KMS-11 (cell line): ENCODE data around the gene STAC2.

Experiments used
- H2AFZ ChIP-seq: fragments of 200-600 bp; sonication (generic); 2 replicates; pipeline ENCODE4 v1.6.1; 2016; ENCODE audit warnings: antibody characterized with exemption, mixed run types, low read depth
- H3K27ac ChIP-seq: fragments of 200-600 bp; sonication (generic); 2 replicates; pipeline ENCODE4 v1.6.1; 2016; ENCODE audit warnings: mild to moderate bottlenecking, mixed run types
- H3K27me3 ChIP-seq: fragments of 200-600 bp; sonication (generic); 2 replicates; pipeline ENCODE4 v1.6.1; 2017; ENCODE audit warnings: mild to moderate bottlenecking, low read depth, mixed run types, moderate library complexity; ENCODE audit not compliant: insufficient read depth
- H3K36me3 ChIP-seq: fragments of 200-600 bp; sonication (generic); 2 replicates; pipeline ENCODE4 v1.6.1; 2017; ENCODE audit warnings: mild to moderate bottlenecking, mixed run types; ENCODE audit not compliant: insufficient read depth
- H3K4me1 ChIP-seq: fragments of 200-600 bp; sonication (generic); 2 replicates; pipeline ENCODE4 v1.6.1; 2016; ENCODE audit warnings: mild to moderate bottlenecking, low read depth, mixed run types; ENCODE audit not compliant: poor library complexity, severe bottlenecking
- H3K4me2 ChIP-seq: fragments of 200-600 bp; sonication (generic); 2 replicates; pipeline ENCODE4 v1.7.0; 2016; ENCODE audit warnings: mild to moderate bottlenecking, mixed run types
- H3K4me3 ChIP-seq: fragments of 200-600 bp; sonication (generic); IDR thresholded peaks from 2 replicates; pipeline ENCODE4 v1.6.1; 2017; ENCODE audit warnings: low read depth, low read length, mixed read lengths; ENCODE audit not compliant: insufficient read depth
- H3K79me2 ChIP-seq: fragments of 200-600 bp; sonication (generic); 2 replicates; pipeline ENCODE4 v1.6.1; 2016; ENCODE audit warnings: low read depth, mixed run types; ENCODE audit not compliant: insufficient read depth
- H3K9ac ChIP-seq: fragments of 200-600 bp; sonication (generic); 2 replicates; pipeline ENCODE4 v1.6.1; 2016; ENCODE audit warnings: mild to moderate bottlenecking, mixed run types
- H4K20me1 ChIP-seq: fragments of 200-600 bp; sonication (generic); 2 replicates; pipeline ENCODE4 v1.6.1; 2016; ENCODE audit warnings: mild to moderate bottlenecking, mixed run types; ENCODE audit not compliant: insufficient read depth
- CTCF ChIP-seq: fragments of 200-600 bp; sonication (generic); conservative IDR thresholded peaks from 2 replicates; pipeline ENCODE4 v1.6.1; 2017; ENCODE audit warnings: low read depth, mild to moderate bottlenecking, antibody characterized with exemption, low read length, moderate library complexity, mixed read lengths

Gene STAC2

DNA sequence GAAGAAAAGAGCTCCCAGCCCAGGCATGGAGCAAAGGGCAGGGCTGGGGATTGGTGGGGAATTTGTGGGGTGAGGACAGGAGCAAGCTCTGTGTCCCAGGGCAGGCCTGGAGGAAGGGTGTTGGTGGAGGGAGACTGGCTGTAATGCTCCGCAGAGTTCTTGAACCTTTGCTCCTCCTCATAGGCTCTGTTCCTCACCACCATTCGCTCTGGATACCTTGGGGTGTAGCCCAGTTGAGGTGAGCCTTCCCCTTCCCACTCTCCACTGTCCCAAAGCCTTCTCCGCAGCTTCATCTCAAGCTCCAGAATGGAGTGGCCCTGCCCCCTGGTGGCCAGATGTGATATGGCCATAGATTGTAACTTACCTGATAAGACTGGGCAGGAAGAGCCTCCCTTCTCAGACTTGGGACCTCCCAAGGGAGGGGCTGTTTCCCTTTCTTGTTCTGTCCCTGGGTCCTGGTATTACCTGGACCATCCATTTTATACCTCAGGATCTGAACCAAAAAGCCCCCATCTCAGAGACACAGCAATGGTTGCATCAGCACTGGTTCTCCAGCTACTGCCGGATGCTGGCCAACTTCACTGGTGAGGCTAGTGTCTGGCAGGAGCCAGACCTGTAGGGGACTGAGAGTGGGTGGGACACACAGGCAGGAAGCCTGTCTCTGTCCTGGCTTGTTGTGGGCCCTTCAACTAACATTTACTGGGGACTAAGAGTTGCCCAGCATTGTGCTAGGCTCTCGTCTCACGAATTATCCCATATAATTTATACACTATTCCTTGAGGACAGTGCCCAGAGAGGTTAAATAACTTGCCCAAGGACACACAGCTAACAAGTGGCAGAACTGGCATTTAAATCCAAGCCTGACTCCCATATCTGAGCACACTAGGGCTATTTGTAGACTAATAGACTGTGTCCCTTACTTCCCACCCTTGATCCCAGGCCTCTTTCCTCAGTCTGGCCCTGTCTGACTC is 19.1 kb upstream of the STAC2 start:
- Histone ChIP-seq H3K4me3 (no peak overlapping the region), H3K27ac (no peak overlapping the region), H3K79me2 (no peaks in the 10 kb centered on the region), H3K4me2 (no peak overlapping the region), H3K9ac (no peak overlapping the region), H2AFZ (no peak overlapping the region; the same call in 1 of the 2 replicates), H3K36me3 (no peaks in the 10 kb centered on the region), H4K20me1 (no peaks in the 10 kb centered on the region), H3K27me3 (no peaks in the 10 kb centered on the region), H3K4me1 (peaks cover 2% of the 10 kb centered on the region)
- peak; percentile 99 for TF ChIP-seq CTCF

DNA sequence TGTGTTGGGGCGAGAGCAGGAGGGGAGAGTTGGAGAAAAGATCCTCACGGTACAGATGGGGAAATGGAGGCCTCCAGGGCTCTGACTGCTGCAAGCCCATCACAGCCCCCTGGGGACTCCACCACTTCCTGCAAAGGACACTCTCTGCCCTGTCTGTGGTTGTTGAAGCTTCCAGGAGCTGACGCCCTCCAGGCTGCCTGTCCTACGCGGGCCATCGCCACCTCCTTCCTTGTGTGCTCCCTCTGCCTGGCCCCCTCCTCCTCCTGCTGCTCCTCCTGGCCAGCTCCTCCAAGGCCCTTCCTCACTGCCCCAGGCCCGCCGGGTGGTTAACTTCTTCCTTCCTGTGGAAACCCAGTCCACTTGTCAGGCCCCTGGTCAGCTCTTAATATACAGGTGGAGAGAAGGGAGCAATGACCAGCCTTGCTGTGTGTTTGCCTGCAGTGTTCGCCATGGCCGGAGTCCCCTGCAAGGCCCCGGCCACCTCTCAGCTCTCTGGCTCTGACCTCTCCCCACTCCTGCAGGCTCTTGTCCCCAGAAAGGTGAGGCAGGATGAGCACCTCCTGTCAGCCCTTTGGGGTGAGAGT is 18.4 kb upstream of the STAC2 start:
- Histone ChIP-seq H4K20me1 (no peaks in the 10 kb centered on the region), H3K4me2 (no peak overlapping the region), H3K36me3 (no peaks in the 10 kb centered on the region), H3K4me1 (peaks cover 9% of the 10 kb centered on the region), H3K27me3 (no peaks in the 10 kb centered on the region), H2AFZ (no peak overlapping the region; the same call in 1 of the 2 replicates), H3K27ac (no peak overlapping the region), H3K9ac (no peak overlapping the region), H3K4me3 (no peak overlapping the region), H3K79me2 (no peaks in the 10 kb centered on the region)
- no peak for TF ChIP-seq CTCF

DNA sequence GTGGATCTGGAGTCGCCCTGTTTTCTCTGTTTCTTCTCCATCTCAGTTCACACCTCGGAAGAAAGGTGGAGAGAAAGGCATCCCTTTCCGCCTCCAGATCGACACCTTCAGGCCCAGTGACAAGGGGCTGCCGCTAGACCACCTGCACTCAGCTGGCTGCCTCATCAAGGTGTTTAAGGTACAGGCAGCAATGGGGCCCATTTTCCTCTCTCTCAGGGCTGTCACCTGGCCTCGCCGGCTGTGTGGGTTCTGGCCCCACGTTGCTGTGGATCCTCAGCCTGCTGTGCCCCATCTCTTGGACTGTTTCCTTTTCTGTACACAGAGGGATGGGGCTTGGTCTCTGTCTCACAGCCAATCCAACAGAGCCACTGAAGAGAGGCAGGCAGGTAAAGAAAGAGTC is 17.4 kb upstream of the STAC2 start:
- H2AFZ ChIP-seq, result no peak overlapping the region
- no peak overlapping the region for H3K4me2 ChIP-seq

DNA sequence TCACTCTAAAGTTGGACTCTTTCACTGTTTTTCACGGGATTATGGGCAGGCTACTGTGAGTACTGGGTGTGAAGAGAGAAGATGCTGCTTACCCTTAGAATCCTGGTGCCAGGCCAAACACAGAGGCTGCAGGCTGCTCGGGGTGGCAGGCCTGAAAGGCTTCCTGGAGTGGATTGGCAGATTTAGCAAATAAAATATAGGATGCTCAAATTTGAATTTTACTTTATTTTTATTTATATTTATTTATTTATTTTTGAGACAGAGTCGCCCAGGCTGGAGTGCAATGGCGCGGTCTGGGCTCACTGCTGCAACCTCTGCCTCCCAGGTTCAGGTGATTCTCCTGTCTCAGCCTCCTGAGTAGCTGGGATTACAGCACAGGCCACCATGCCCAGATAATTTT is 14.9 kb upstream of the STAC2 start:
- Histone ChIP-seq H4K20me1 (no peaks in the 10 kb centered on the region), H2AFZ (no peak overlapping the region), H3K36me3 (no peaks in the 10 kb centered on the region), H3K4me1 (peaks cover 27% of the 10 kb centered on the region), H3K4me2 (no peak overlapping the region), H3K9ac (no peak overlapping the region), H3K4me3 (no peak overlapping the region), H3K27me3 (no peaks in the 10 kb centered on the region), H3K79me2 (no peaks in the 10 kb centered on the region), H3K27ac (no peak overlapping the region)
- no peak for TF ChIP-seq CTCF

More for the DNA sequence above, 17.4 kb upstream of the STAC2 start:
- Histone ChIP-seq H3K27me3 (no peaks in the 10 kb centered on the region), H3K36me3 (no peaks in the 10 kb centered on the region), H3K27ac (no peak overlapping the region), H3K4me1 (peaks cover 18% of the 10 kb centered on the region), H3K79me2 (no peaks in the 10 kb centered on the region), H3K4me3 (no peak overlapping the region), H4K20me1 (no peaks in the 10 kb centered on the region), H3K9ac (no peak overlapping the region)
- TF ChIP-seq CTCF, result no peak
